ENCODE data around the gene PRODH2.
"Not testable (repeated sequence)": the region's sequence is repeated elsewhere in the genome, so short reads cannot be mapped to it uniquely, and the experiment has no call there.

Gene PRODH2

GRCh38 chr19:35780058-35780457, 32.6 kb downstream of the PRODH2 start:
- DNase-seq (ENCODE audit: low spot score): no peak

DNA sequence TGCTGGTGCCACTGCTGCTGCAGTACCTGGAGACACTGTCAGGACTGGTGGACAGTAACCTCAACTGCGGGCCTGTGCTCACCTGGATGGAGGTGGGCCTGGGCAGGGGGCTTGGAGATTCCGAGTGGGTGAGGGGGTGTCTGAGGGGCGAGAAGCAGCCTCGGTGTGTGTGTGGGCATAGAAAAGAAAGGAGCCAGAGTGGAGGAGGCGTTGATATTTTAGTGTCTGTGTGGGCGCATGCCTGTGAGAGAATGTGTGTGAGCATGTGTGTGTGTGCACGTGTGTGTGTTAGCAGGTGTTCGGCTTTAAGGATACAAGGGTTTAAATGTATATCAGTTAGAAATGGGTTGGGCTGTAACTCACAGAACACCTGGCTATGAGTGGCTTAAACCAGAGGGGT, 33.6 kb downstream of the PRODH2 start:
- no peak for DNase-seq (ENCODE audit: low spot score)

GRCh38 chr19:35777961-35778360, 34.7 kb downstream of the PRODH2 start:
- no peak for DNase-seq (ENCODE audit: low spot score)

- no peak for DNase-seq (ENCODE audit: low spot score)
Observed at GRCh38 chr19:35777086-35777841, 35.4 kb downstream of the PRODH2 start.

GRCh38 chr19:35776102-35776788, 36.4 kb downstream of the PRODH2 start:
- DNase-seq (ENCODE audit: low spot score): no peak

GRCh38 chr19:35775298-35776101, 37.1 kb downstream of the PRODH2 start, which contains the start of gene ARHGAP33:
Gene ARHGAP33 (plus strand): TSS chr19:35775564. CDS start chr19:35775659, 95 bp downstream.
- DNase-seq (ENCODE audit: low spot score): peak; percentile 99

DNA sequence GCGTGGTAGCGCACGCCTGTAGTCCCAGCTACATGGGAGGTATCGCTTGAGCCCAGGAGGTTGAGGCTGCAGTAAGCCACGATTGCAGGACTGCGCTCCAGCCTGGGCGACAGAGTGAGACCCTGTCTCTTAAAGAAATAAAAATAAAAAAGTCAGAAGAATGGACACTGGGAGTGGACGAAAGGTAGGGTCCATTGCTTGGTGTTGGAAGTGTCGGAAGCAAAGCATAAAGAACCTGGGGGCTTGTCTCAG, 37.7 kb downstream of the PRODH2 start:
- no peak for DNase-seq (ENCODE audit: low spot score)

- DNase-seq (ENCODE audit: low spot score): no peak
Observed at GRCh38 chr19:35774274-35775045, 38.2 kb downstream of the PRODH2 start.

- DNase-seq (ENCODE audit: low spot score): no peak
Observed at GRCh38 chr19:35773020-35773806, 39.4 kb downstream of the PRODH2 start.

DNA sequence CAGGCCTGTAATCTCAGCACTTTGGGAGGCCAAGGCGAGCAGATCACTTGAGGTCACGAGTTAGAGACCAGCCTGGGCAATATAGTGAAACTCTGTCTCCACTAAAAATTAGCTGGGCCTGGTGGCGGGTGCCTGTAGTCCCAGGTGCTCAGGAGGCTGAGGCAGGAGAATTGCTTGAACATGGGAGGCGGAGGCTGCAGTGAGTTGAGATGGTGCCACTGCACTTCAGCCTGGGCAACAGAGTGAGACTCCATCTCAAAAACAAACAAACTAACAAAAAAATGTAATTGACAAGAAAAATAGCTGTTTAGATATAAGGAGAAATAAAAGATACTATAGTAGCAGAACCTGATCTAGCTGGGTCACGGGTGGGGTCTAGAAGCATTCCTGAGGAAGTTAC, 40.3 kb downstream of the PRODH2 start:
- DNase-seq (ENCODE audit: low spot score): not testable (repeated sequence)

DNA sequence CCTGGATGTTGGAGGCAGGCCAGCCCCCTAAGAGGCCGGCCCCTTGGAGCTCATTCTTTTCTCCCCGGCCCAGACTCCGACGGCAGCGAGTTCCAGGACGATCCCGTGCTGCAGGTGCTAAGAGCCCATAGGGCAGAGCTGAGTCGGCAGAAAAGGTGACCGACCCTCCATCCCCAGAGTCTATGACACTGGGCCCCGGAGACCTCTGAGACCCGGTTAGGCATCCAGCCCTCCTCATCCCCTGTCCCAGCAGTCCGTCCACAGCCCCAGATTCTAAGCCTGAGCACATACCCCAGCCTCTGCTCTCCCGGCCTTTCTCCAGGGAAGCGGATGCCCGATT, 44.6 kb downstream of the PRODH2 start:
- DNase-seq (ENCODE audit: low spot score): no peak

GRCh38 chr19:35767288-35768081, 45.2 kb downstream of the PRODH2 start:
- DNase-seq (ENCODE audit: low spot score): no peak

DNA sequence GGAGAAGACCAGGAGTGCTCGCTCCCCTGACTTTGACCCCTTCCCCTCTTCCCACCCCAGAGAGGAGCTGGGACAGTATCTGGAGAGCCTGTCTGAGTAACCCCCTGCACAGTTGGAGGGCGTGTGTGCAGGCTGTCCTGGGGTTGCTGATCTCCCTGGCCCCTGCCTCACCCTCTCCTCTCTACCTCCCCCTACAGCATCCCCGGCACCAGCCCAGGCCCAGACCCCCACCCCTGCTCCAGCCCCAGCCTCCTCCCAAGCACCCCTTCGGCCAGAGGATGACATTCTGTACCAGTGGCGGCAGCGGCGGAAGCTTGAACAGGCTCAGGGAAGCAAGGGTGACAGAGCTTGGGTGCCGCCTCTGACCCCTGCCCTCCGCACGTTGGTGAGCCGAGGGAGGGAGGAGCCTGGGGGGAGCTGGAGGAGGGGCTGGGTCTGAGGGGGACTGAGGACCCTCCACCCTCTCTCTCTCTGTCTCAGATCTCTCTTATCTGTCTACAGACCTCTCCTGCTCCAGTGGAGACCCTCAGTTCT, 46.0 kb downstream of the PRODH2 start:
- no peak for DNase-seq (ENCODE audit: low spot score)

GRCh38 chr19:35764432-35765315, 48.0 kb downstream of the PRODH2 start:
- no peak for DNase-seq (ENCODE audit: low spot score)

DNA sequence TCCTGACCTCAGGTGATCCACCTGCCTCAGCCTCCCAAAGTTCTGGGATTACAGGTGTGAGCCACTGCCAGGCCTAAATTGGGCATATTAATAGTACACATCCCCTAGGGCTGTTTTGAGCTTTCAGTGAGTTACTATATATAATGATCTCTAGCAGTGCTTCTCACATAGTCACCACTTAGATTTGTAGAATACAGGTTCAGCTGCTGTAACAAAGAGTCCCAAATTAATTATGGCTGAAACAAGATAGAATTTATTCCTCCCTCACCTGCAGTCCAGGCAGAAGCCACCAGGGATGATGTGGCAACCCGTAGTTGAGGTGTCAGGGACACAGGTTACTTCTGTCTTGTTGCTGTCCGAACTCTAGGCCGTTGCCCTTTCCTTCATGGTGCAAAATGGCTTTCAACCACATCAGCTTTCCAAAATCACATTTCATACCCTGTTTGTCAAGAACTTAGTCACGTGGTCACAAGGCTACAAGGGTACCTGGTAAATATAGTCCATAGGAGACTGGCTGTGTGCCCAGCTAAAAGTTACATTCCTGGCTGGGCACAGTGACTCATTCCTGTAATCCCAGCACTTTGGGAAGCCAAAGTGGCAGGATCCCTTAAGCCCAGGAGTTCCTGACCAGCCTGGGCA, 51.8 kb downstream of the PRODH2 start:
- no peak for DNase-seq (ENCODE audit: low spot score)

- DNase-seq (ENCODE audit: low spot score): no peak
Observed at GRCh38 chr19:35759697-35760096, 52.9 kb downstream of the PRODH2 start.

- DNase-seq (ENCODE audit: low spot score): peak; percentile 99
Observed at GRCh38 chr19:35757749-35758608, 54.7 kb downstream of the PRODH2 start, which contains the start of gene PROSER3. Gene PROSER3 (plus strand): TSS chr19:35758176. CDS start chr19:35758216, 40 bp downstream.
